CD4-positive, CD25-positive, alpha-beta regulatory T cell (primary cell): ENCODE measurements around the gene SCAF1. TPM values are rescaled to one million over a fixed set of nuclear protein-coding genes. Genes with fewer than 3 reads are reported as not detected.

Experiments
- ATAC-seq, 2 donors: fragments of 150-1000 bp; cut with Tn5 transposase; one replicate each; pipeline ENCODE4 v1.10.0; 2021; ENCODE audit warnings: low read depth in 2 of 2, moderate number of reproducible peaks in 2 of 2, moderate library complexity in 1 of 2
- DNase-seq, 3 donors: peaks; one replicate each; pipeline versions ENCODE4 v3.0.0 to v3.0.0-alpha.2; 2012 to 2022; ENCODE audit warnings: mixed read lengths in 1 of 3
- H3K27ac ChIP-seq: one replicate; pipeline ENCODE4 v1.7.0; 2013; ENCODE audit warnings: mild to moderate bottlenecking, low read length; ENCODE audit not compliant: insufficient read depth, poor library complexity, severe bottlenecking
- H3K27me3 ChIP-seq: one replicate; pipeline ENCODE4 v1.7.0; 2013; ENCODE audit warnings: low read length; ENCODE audit not compliant: control insufficient read depth, insufficient read depth
- H3K36me3 ChIP-seq: one replicate; pipeline ENCODE4 v1.7.0; 2013; ENCODE audit warnings: mild to moderate bottlenecking, low read length, moderate library complexity; ENCODE audit not compliant: control insufficient read depth, insufficient read depth
- H3K4me1 ChIP-seq: 2 replicates; pipeline ENCODE4 v1.7.0; 2013; ENCODE audit warnings: mild to moderate bottlenecking, low read length; ENCODE audit not compliant: insufficient read depth, control insufficient read depth, poor library complexity, severe bottlenecking
- H3K4me3 ChIP-seq: one replicate; pipeline ENCODE4 v1.7.0; 2013; ENCODE audit warnings: low read depth, mild to moderate bottlenecking, low read length, moderate library complexity
- H3K9me3 ChIP-seq, 2 experiments: 1 replicate in 1 of 2; 2 replicates in 1 of 2; pipeline ENCODE4 v1.7.0; 2013; ENCODE audit warnings: low read length in 2 of 2, mild to moderate bottlenecking in 1 of 2, moderate library complexity in 1 of 2; ENCODE audit not compliant: control insufficient read depth in 2 of 2
- H3K27ac Mint-ChIP-seq, 3 donors: one replicate each; pipeline ENCODE4 v1.8.0; 2020 to 2022; ENCODE audit warnings: mild to moderate bottlenecking in 3 of 3, mixed read lengths in 3 of 3, moderate library complexity in 2 of 3
- H3K27me3 Mint-ChIP-seq: one replicate; pipeline ENCODE4 v1.8.0; 2022; ENCODE audit warnings: mild to moderate bottlenecking, mixed read lengths
- H3K36me3 Mint-ChIP-seq: one replicate; pipeline ENCODE4 v1.8.0; 2020; ENCODE audit warnings: mixed read lengths
- H3K4me1 Mint-ChIP-seq, 4 donors: one replicate each; pipeline ENCODE4 v1.8.0; 2020 to 2022; ENCODE audit warnings: mixed read lengths in 4 of 4, mild to moderate bottlenecking in 1 of 4
- H3K4me3 Mint-ChIP-seq, 4 donors: one replicate each; pipeline ENCODE4 v1.8.0; 2020 to 2022; ENCODE audit warnings: mild to moderate bottlenecking in 4 of 4, mixed read lengths in 4 of 4, moderate library complexity in 3 of 4
- H3K9me3 Mint-ChIP-seq, 7 donors: one replicate each; pipeline ENCODE4 v1.8.0; 2020 to 2022; ENCODE audit warnings: mixed read lengths in 7 of 7, mild to moderate bottlenecking in 3 of 7, moderate library complexity in 2 of 7
- polyA plus RNA-seq, 4 donors: library from polyadenylated mRNA; unstranded; fragments of 300-500 nt; fragmentation: Illumina TruSeq; gene quantifications; one replicate each; pipeline ENCODE4 v1.2.3, GENCODE V29; 2021
- total RNA-seq: library from RNA; stranded (reverse); gene quantifications from one replicate; pipeline ENCODE4 v1.2.3, GENCODE V29; 2022

Gene SCAF1
- total and polyA plus RNA-seq, 5 donors from 2014 or later = 0.53 to 47.4 (median 0.81) TPM; not detected in 1

GRCh38 chr19:49595819-49596404, 46.1 kb upstream of the SCAF1 start:
- no peaks in the 10 kb centered on the region for H3K27me3 Mint-ChIP-seq
- H3K4me3 Mint-ChIP-seq = no peak overlapping the region
- Histone ChIP-seq H3K36me3 (peaks cover 33% of the 10 kb centered on the region), H3K27ac (no peak overlapping the region), H3K4me1 (peaks cover 19% of the 10 kb centered on the region), H3K27me3 (no peaks in the 10 kb centered on the region), H3K9me3 (no peaks in the 10 kb centered on the region), H3K4me3 (no peak overlapping the region)
- H3K27ac Mint-ChIP-seq = no peak overlapping the region
- peaks cover 19% of the 10 kb centered on the region for H3K36me3 Mint-ChIP-seq
- ATAC-seq (no peak), DNase-seq (no peak)
- H3K4me1 Mint-ChIP-seq = peaks cover 0 to 36% (median 17%) of the 10 kb centered on the region in 4 donors
- no peaks in the 10 kb centered on the region for H3K9me3 Mint-ChIP-seq

GRCh38 chr19:49596407-49596806, 45.6 kb upstream of the SCAF1 start:
- no peak overlapping the region for H3K27ac ChIP-seq
- H3K4me3 ChIP-seq = no peak overlapping the region
- Mint-ChIP-seq H3K4me1 (peaks cover 0 to 39% (median 19%) of the 10 kb centered on the region in 4 donors), H3K27ac (no peak overlapping the region), H3K36me3 (peaks cover 21% of the 10 kb centered on the region), H3K4me3 (no peak overlapping the region), H3K27me3 (no peaks in the 10 kb centered on the region), H3K9me3 (no peaks in the 10 kb centered on the region)
- H3K36me3 ChIP-seq = peaks cover 36% of the 10 kb centered on the region
- H3K9me3 ChIP-seq = no peaks in the 10 kb centered on the region
- peaks cover 19% of the 10 kb centered on the region for H3K4me1 ChIP-seq
- no peaks in the 10 kb centered on the region for H3K27me3 ChIP-seq
- ATAC-seq (no peak), DNase-seq (no peak)

- H3K4me1 Mint-ChIP-seq = peaks cover 0 to 42% (median 19%) of the 10 kb centered on the region in 4 donors
- Histone ChIP-seq H3K9me3 (no peaks in the 10 kb centered on the region), H3K4me1 (peaks cover 18% of the 10 kb centered on the region), H3K27me3 (no peaks in the 10 kb centered on the region), H3K36me3 (peaks cover 41% of the 10 kb centered on the region), H3K27ac (no peak overlapping the region), H3K4me3 (no peak overlapping the region)
- no peaks in the 10 kb centered on the region for H3K27me3 Mint-ChIP-seq
- H3K36me3 Mint-ChIP-seq = peaks cover 25% of the 10 kb centered on the region
- H3K4me3 Mint-ChIP-seq = no peak overlapping the region
- no peaks in the 10 kb centered on the region for H3K9me3 Mint-ChIP-seq
- DNase-seq = no peak
- ATAC-seq = no peak
- no peak overlapping the region for H3K27ac Mint-ChIP-seq
Observed at GRCh38 chr19:49596954-49597702, 44.9 kb upstream of the SCAF1 start.

GRCh38 chr19:49597703-49597974, 44.4 kb upstream of the SCAF1 start:
- no peak for ATAC-seq
- peaks cover 45% of the 10 kb centered on the region for H3K36me3 ChIP-seq
- H3K27me3 ChIP-seq = no peaks in the 10 kb centered on the region
- H3K4me3 ChIP-seq = no peak overlapping the region
- no peak overlapping the region for H3K27ac ChIP-seq
- peaks cover 0 to 38% (median 16%) of the 10 kb centered on the region in 4 donors for H3K4me1 Mint-ChIP-seq
- H3K27me3 Mint-ChIP-seq = no peaks in the 10 kb centered on the region
- H3K4me1 ChIP-seq = peaks cover 13% of the 10 kb centered on the region
- no peaks in the 10 kb centered on the region for H3K9me3 ChIP-seq
- H3K36me3 Mint-ChIP-seq = peaks cover 26% of the 10 kb centered on the region
- H3K4me3 Mint-ChIP-seq = no peak overlapping the region
- no peak for DNase-seq
- no peak overlapping the region for H3K27ac Mint-ChIP-seq
- H3K9me3 Mint-ChIP-seq = no peaks in the 10 kb centered on the region

- Histone ChIP-seq H3K4me3 (no peak overlapping the region), H3K9me3 (no peaks in the 10 kb centered on the region), H3K36me3 (peaks cover 54% of the 10 kb centered on the region), H3K27me3 (no peaks in the 10 kb centered on the region), H3K4me1 (no peaks in the 10 kb centered on the region), H3K27ac (no peak overlapping the region)
- Mint-ChIP-seq H3K4me1 (peaks cover 0 to 24% (median 4%) of the 10 kb centered on the region in 4 donors), H3K27ac (no peak overlapping the region), H3K9me3 (no peaks in the 10 kb centered on the region), H3K27me3 (no peaks in the 10 kb centered on the region), H3K36me3 (peaks cover 21% of the 10 kb centered on the region), H3K4me3 (peak overlapping the region in 1 of 4 donors; percentile 47)
- no peak for DNase-seq
- ATAC-seq = no peak
Observed at GRCh38 chr19:49599378-49600295, 42.4 kb upstream of the SCAF1 start.

GRCh38 chr19:49601482-49602038, 40.4 kb upstream of the SCAF1 start:
- H3K4me1 ChIP-seq = no peaks in the 10 kb centered on the region
- no peaks in the 10 kb centered on the region for H3K27me3 ChIP-seq
- Mint-ChIP-seq H3K27me3 (no peaks in the 10 kb centered on the region), H3K4me1 (peaks cover 0 to 30% (median 4%) of the 10 kb centered on the region in 4 donors), H3K27ac (peak overlapping the region in 1 of 3 donors; percentile 3), H3K36me3 (peaks cover 21% of the 10 kb centered on the region), H3K9me3 (no peaks in the 10 kb centered on the region), H3K4me3 (no peak overlapping the region)
- no peak overlapping the region for H3K27ac ChIP-seq
- no peak overlapping the region for H3K4me3 ChIP-seq
- no peak for DNase-seq
- ATAC-seq = no peak
- H3K9me3 ChIP-seq = no peaks in the 10 kb centered on the region
- peaks cover 55% of the 10 kb centered on the region for H3K36me3 ChIP-seq

- H3K27me3 ChIP-seq = no peaks in the 10 kb centered on the region
- DNase-seq (no peak), ATAC-seq (no peak)
- no peak overlapping the region for H3K4me3 ChIP-seq
- peaks cover 59% of the 10 kb centered on the region for H3K36me3 ChIP-seq
- Mint-ChIP-seq H3K4me3 (peak overlapping the region in 1 of 4 donors; percentile 21), H3K27me3 (no peaks in the 10 kb centered on the region), H3K4me1 (peaks cover 0 to 33% (median 7%) of the 10 kb centered on the region in 4 donors), H3K27ac (no peak overlapping the region), H3K36me3 (peaks cover 21% of the 10 kb centered on the region), H3K9me3 (no peaks in the 10 kb centered on the region)
- H3K9me3 ChIP-seq = no peaks in the 10 kb centered on the region
- H3K27ac ChIP-seq = no peak overlapping the region
- H3K4me1 ChIP-seq = no peaks in the 10 kb centered on the region
Observed at GRCh38 chr19:49602806-49603205, 39.2 kb upstream of the SCAF1 start.
